HL-60/S4 treated with phorbol 12-myristate 13-acetate at 8.2 ng/mL for 4 days and 3 days (cell line): ENCODE measurements around the gene CEP120.
"Not testable (repeated sequence)": the region's sequence is repeated elsewhere in the genome, so short reads cannot be mapped to it uniquely, and the experiment has no call there.

Experiments used
- in situ Hi-C: fragments of 300-500 bp; cut with MboI; formaldehyde crosslinking; loops from 2 replicates; pipeline ENCODE4 v1.15.0; 2022; ENCODE audit warnings: low sequenced_read_pairs

CEP120 gene

DNA sequence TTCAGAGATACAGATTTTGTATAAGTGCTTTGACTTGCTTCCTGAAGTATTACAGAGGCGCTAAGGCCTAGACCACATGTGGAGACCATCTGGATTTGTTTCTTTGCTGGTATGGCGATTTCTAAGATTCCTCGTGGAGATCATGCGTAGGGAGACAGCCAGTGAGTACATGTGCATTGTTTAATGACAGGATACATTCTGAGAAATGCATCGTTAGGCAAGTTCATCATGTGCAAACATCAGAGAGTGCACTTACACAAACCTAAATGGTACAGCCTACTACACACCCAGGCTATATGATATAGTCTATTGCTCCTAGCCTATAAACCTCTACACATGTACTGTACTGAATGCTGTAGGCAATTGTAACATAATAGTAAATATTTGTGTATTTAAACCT, 16.5 kb upstream of the CEP120 start:
- in situ Hi-C loops = no loop called here

- in situ Hi-C loops = no loop called here
These were observed 15.7 kb upstream of the CEP120 start for GRCh38 chr5:123438902-123439301.

DNA sequence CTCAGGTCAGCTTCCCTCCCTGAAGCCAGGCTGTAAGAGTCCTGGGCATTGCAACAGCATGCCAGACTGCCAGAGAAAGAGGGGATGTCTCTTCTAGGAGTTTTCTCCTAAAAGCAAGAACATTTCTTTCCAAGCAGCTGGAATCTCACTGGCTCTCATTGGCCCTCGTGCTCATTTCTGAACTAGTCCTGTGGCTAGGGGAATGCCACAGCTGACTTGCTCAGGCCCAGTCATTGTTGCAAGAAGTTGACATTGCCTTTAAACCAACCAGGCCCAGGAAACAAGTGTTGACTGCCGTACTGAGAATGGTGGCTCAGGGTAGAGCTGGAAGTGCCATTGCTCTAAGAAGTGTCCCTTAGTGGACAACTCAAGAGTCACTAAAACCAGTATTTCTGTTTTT, 15.0 kb upstream of the CEP120 start:
- in situ Hi-C loops = no loop called here

DNA sequence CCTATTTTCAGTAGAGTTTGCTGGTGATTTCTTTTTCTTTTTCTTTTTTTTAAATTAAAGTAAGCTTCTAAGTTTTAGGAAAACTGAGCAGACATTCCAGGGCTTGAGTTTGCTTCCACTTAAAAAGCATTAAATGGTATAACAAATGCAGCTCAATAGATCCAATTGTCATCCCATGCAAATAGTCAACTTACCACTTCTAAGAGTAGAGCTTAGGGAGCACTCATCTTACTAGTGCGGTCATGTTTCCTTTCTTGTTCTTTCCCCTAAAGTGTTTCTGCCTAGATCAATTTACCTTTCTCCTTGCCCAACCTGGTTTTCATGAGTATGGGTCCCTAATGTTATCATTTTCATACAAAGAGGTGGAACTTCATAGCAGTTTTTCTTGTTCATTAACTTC, 13.0 kb upstream of the CEP120 start:
- in situ Hi-C loops = no loop called here

DNA sequence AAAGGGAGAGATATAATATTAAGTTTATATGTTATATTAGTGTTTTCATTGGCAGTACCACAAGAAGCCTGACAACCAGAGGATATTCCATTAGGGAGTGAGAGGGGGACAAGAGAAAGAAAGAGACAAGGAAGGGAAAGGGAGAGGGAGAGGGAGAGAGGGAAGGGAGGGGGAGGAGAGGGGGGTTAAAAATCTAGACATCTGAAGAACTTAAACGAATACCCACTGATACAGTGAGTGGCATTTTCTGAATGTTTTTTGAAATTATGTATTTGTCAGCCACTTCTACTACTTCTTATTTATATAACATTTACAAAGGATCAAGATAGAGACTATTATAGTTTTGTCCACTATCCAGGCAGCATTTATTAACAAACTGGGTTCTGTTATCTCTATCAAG, 11.6 kb upstream of the CEP120 start:
- in situ Hi-C loops = no loop called here

- in situ Hi-C loops = no loop called here
These were observed 10.4 kb upstream of the CEP120 start for GRCh38 chr5:123433596-123433995.

- in situ Hi-C loops = not testable (repeated sequence)
These were observed 7.2 kb upstream of the CEP120 start for GRCh38 chr5:123430441-123430840.

DNA sequence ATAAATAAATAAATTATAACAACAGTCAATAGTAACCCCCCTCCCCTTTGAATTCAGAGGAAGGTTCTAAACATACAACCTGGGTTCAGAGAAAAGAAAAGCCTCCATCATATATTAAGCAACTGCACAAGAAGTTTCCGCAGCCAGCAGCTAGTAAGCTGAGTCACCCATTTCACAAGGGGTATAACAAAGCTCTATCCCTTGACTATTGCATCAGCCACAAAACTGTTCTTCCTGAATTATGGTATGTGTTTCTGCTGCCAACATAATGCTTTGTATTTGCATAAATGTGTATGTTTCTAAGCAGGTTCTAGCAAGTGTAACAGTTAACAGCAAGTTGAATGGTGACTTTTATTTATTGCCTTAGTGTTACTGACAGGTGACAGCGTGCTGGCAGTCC, 6.8 kb upstream of the CEP120 start:
- in situ Hi-C loops = no loop called here

GRCh38 chr5:123429221-123429954, 6.2 kb upstream of the CEP120 start:
- in situ Hi-C loops = no loop called here

DNA sequence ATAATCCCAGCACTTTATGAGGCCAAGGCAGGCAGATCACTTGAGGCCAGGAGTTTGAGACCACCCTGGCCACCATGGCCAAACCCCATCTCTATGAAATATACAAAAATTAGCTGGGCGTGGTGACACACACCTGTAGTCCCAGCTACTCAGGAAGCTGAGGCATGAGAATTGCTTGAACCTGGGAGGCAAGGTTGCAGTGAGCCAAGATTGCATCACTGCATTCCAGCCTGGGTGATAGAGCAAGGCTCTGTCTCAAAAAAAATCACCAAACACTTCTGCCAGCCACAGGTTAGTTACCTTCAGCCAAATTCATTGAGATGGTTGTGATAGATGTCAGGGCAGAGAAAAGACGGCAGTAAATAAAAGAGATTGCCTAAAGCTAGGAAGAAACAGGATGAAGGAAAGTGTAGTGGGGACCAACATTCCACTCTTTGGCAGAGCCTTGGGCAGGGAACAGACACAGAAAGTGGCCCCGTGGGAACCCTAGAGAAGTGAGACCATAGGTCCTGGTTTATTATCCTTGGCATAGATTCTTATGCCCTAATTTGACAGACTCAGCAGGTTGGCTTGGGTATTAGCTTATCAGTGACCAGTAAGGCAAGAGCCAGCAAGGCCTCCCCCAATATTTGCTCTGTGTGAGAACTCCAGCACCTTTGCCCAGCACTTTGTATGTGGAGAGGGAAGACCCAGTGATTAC, 5.5 kb upstream of the CEP120 start:
- in situ Hi-C loops = no loop called here

DNA sequence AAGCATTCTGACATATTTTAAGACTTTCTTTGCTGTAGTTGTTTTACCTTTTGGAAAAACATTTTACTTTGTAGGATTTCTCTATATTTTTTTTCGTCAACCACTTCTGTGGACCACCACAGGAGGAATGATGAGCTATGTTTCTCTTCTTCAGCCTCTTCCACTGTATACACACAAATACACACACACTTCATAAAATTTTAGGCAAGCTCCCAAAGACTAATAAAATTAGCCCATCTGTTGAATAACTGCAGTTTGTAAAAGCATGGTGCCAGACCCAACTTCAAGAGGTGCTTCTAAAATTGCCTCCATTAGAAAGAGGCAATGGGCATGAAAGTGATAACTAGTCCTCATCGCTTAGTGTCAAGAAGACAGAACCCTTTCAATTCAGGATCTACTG, 4.1 kb upstream of the CEP120 start:
- in situ Hi-C loops = no loop called here

GRCh38 chr5:123425431-123425830, 2.2 kb upstream of the CEP120 start:
- in situ Hi-C loops = no loop called here

- in situ Hi-C loops = no loop called here
These were observed 548 bp downstream of the CEP120 start for GRCh38 chr5:123422433-123423277.

DNA sequence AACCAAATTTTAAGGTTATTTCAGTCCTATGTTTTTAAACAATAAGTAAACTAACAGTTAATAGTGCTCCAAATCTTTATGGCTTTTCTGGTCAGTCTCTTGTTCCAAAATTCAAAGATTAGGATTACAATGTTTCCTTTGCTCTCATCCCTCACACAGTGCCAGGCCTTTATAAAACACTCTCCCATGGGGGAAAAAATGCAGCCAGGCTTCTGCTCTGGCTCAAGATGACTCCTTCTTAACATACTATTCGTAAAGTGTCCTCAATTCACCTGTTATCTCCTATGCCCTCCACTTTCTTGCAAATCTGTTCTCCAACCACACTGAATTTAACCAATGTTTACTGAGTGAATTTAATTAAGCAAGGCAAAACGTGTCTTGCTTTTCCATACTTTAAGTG, 1.4 kb downstream of the CEP120 start:
- in situ Hi-C loops = no loop called here

- in situ Hi-C loops = no loop called here
These were observed 8.2 kb downstream of the CEP120 start for GRCh38 chr5:123414974-123415373.

GRCh38 chr5:123412206-123412605, 11.0 kb downstream of the CEP120 start:
- in situ Hi-C loops = no loop called here

GRCh38 chr5:123401999-123402398, 21.2 kb downstream of the CEP120 start:
- in situ Hi-C loops = not testable (repeated sequence)

- in situ Hi-C loops = no loop called here
These were observed 21.9 kb downstream of the CEP120 start for GRCh38 chr5:123401320-123401719.

- in situ Hi-C loops = not testable (repeated sequence)
These were observed 22.3 kb downstream of the CEP120 start for GRCh38 chr5:123400870-123401291.

GRCh38 chr5:123398058-123398733, 25.0 kb downstream of the CEP120 start:
- in situ Hi-C loops = no loop called here

DNA sequence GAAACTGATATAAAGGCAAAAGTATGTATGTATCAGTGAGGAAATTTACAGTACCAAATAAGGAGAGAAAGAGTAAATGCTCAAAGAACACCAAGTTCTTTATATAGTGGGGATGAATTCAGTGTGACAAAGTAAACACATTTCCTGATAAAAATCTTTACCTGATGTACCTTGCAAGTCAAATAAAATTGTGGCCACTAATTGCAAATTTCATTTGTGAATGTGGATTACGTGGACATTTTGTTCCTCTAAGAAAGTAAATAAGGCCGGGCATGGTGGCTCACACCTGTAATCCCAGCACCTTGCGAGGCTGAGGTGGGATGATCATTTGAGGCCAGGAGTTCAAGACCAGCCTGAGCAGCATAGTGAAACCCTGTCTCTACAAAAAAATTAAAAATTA, 25.7 kb downstream of the CEP120 start:
- in situ Hi-C loops = no loop called here
